Natural killer cell (primary cell): Measurements from ENCODE around the gene RPP25L. TPM values are rescaled to one million over a fixed set of nuclear protein-coding genes. Genes with fewer than 3 reads are reported as not detected.

ENCODE experiments used
- ATAC-seq, 3 donors: fragments of 150-1000 bp in 2 of 3; fragments of 200-7000 bp in 1 of 3; cut with Tn5 transposase; 1 replicate in 1 of 3; 2 replicates in 2 of 3; pipeline ENCODE4 v1.10.0; 2021; ENCODE audit warnings: mild to moderate bottlenecking in 2 of 3, moderate library complexity in 2 of 3
- DNase-seq, 2 donors: peaks; one replicate each; pipeline versions ENCODE4 v3.0.0 to v3.0.0-alpha.2; 2013 to 2021; ENCODE audit warnings: mixed read lengths in 1 of 2
- H3K27ac ChIP-seq: one replicate; pipeline ENCODE4 v1.5.1; 2013; ENCODE audit warnings: mild to moderate bottlenecking, low read length
- H3K27me3 ChIP-seq: one replicate; pipeline ENCODE4 v1.6.1; 2013; ENCODE audit warnings: low read length; ENCODE audit not compliant: control insufficient read depth, insufficient read depth
- H3K36me3 ChIP-seq: one replicate; pipeline ENCODE4 v1.6.1; 2013; ENCODE audit warnings: low read length; ENCODE audit not compliant: control insufficient read depth, insufficient read depth
- H3K4me1 ChIP-seq: one replicate; pipeline ENCODE4 v1.6.1; 2013; ENCODE audit warnings: low read length; ENCODE audit not compliant: control insufficient read depth, insufficient read depth
- H3K4me3 ChIP-seq: one replicate; pipeline ENCODE4 v1.5.1; 2013; ENCODE audit warnings: low read length
- H3K9me3 ChIP-seq: one replicate; pipeline ENCODE4 v1.6.1; 2013; ENCODE audit warnings: low read length; ENCODE audit not compliant: control insufficient read depth, insufficient read depth
- H3K27ac Mint-ChIP-seq, 2 donors: one replicate each; pipeline ENCODE4 v1.8.0; 2022; ENCODE audit warnings: mild to moderate bottlenecking in 2 of 2, mixed read lengths in 2 of 2, moderate library complexity in 1 of 2
- H3K27me3 Mint-ChIP-seq, 2 donors: one replicate each; pipeline ENCODE4 v1.8.0; 2022; ENCODE audit warnings: low read depth in 2 of 2, mixed read lengths in 2 of 2
- H3K36me3 Mint-ChIP-seq: one replicate; pipeline ENCODE4 v1.8.0; 2022; ENCODE audit warnings: mixed read lengths
- H3K4me1 Mint-ChIP-seq, 2 donors: one replicate each; pipeline ENCODE4 v1.8.0; 2022; ENCODE audit warnings: mixed read lengths in 2 of 2
- H3K4me3 Mint-ChIP-seq: one replicate; pipeline ENCODE4 v1.8.0; 2022; ENCODE audit warnings: mild to moderate bottlenecking, moderate library complexity, mixed read lengths
- H3K9me3 Mint-ChIP-seq, 2 donors: one replicate each; pipeline ENCODE4 v1.8.0; 2022; ENCODE audit warnings: mixed read lengths in 2 of 2
- WGBS: methylation state at CpG from one replicate; pipeline ENCODE4 v1.1.7; 2013; ENCODE audit warnings: missing lambda C conversion rate; ENCODE audit not compliant: insufficient coverage; 5-methylcytosine and 5-hydroxymethylcytosine counted together
- intact Hi-C: fragments of 100-400 bp; cut with micrococcal nuclease; formaldehyde crosslinking; loops from one replicate; pipeline ENCODE4 v1.14.2; 2022
- total RNA-seq, 4 donors: library from RNA; stranded (reverse); fragments of 120-200 nt in 1 of 4; gene quantifications; one replicate each; pipeline versions ENCODE4 v1.2.3 to v1.2.4, GENCODE V29; 2013 to 2022
- TF ChIP-seq, protein P1 (sequence below): fragments of 200-600 bp; IDR thresholded peaks from one replicate; pipeline ENCODE4 v1.8.0; 2022; ENCODE audit warnings: antibody characterized with exemption

Gene RPP25L
- total RNA-seq, 3 donors from 2014 or later (not counting 1 experiment from before 2014, with no cell fraction given) = 9.3 to 15.0 (median 9.8) TPM

DNA sequence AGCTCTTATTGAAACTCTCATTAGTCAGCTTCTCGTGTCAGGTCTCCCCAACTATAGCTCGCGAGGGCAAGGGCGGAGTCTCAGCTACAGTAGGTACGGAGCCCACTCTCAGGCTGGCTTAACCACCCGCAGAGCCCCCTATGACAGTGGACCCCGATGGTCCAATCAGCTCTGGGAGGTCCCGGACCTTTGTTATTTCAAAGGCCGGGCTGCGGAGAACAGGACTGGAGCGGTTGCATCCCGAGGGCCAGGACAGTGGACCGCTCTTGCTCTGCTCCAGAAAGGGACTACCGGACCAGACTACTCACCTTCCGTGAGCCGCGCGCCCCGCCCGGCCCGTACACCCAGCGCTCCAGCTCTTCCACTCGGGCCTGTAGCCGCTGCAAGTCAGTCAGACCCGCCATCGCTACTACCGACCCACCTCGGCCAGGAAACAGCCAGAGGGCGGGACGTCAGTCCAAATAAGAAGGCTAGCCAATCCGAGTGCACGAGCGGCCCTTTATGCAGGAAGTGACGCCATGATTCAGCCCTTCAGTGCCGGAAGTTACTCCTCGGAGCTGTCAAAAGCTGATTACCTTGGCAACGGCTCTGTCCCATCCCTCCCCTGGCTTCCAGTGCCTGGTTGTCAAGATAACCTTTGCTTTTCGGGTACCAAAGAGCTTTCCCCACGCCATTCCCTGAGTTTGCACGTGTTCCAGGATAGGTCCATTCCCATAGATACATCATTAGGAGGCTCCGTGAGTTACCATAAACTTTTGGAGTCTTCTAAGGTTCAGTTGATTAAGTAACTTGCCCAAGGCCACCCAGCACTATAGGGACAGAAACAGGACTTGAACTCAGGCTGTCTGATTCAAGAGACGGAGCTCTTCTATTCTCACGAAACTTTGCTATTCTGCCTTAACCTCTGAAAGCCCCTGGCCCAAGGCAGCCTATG, 8.4 kb upstream of the RPP25L start, which contains the start of gene DCTN3:
TSS of gene DCTN3 (minus strand) at position 435 of the 934 bp plus-strand sequence. CDS start at position 404, 31 bp downstream.
- peak within 1 kb of the TSS; percentile 89 to 95 for H3K27ac Mint-ChIP-seq
- TF ChIP-seq, protein P1, sequence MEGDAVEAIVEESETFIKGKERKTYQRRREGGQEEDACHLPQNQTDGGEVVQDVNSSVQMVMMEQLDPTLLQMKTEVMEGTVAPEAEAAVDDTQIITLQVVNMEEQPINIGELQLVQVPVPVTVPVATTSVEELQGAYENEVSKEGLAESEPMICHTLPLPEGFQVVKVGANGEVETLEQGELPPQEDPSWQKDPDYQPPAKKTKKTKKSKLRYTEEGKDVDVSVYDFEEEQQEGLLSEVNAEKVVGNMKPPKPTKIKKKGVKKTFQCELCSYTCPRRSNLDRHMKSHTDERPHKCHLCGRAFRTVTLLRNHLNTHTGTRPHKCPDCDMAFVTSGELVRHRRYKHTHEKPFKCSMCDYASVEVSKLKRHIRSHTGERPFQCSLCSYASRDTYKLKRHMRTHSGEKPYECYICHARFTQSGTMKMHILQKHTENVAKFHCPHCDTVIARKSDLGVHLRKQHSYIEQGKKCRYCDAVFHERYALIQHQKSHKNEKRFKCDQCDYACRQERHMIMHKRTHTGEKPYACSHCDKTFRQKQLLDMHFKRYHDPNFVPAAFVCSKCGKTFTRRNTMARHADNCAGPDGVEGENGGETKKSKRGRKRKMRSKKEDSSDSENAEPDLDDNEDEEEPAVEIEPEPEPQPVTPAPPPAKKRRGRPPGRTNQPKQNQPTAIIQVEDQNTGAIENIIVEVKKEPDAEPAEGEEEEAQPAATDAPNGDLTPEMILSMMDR = no peak
- Histone ChIP-seq H3K4me1 (peaks cover 30% of the 10 kb centered on the region), H3K36me3 (peaks cover 24% of the 10 kb centered on the region), H3K27ac (peak within 1 kb of the TSS; percentile 67), H3K4me3 (peak within 1 kb of the TSS; percentile 68), H3K9me3 (no peaks in the 10 kb centered on the region), H3K27me3 (peaks cover 35% of the 10 kb centered on the region)
- no peaks in the 10 kb centered on the region for H3K9me3 Mint-ChIP-seq
- H3K36me3 Mint-ChIP-seq = peaks cover 7% of the 10 kb centered on the region
- intact Hi-C loops = loop anchor here (1.0 kb wide), 2 partner anchors 8 to 14 kb away; partner anchors contain the start of gene RPP25L
- ATAC-seq = peak; percentile 97 to 98 (median 97)
- H3K4me3 Mint-ChIP-seq = peak within 1 kb of the TSS; percentile 95
- 6% methylated on average over 43 of the region's 43 CpGs for WGBS
- peaks cover 30 to 37% of the 10 kb centered on the region in 2 donors for H3K4me1 Mint-ChIP-seq
- H3K27me3 Mint-ChIP-seq = peaks cover 19 to 26% of the 10 kb centered on the region in 2 donors
- DNase-seq = peak; percentile 85 to 97

DNA sequence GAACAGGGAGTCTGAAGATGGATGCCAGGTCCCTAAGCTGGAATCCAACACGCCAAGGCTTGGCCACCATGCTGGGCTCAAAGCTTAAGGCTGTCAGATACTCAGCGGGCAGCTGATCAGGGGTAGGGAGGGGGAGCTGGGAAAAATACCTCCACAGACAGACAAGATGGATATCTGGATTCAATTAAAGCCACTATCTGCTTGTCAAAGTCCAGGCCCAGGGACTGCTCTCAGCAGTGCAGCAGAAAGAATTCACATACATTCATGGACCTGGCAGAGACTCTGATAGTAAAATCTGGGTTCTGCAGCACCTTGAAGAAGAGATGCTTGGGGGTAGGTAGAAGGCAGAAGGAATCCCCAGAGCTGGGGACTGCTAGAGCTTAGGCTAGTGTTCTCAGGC, 3.2 kb upstream of the RPP25L start:
- ATAC-seq (no peak), DNase-seq (no peak)
- H3K4me1 Mint-ChIP-seq = peaks cover 41 to 47% of the 10 kb centered on the region in 2 donors
- intact Hi-C loops = no loop called here
- H3K27me3 ChIP-seq = no peaks in the 10 kb centered on the region
- TF ChIP-seq, protein P1 = no peak
- no peaks in the 10 kb centered on the region for H3K27me3 Mint-ChIP-seq
- no peak overlapping the region for H3K27ac ChIP-seq
- peaks cover 7% of the 10 kb centered on the region for H3K36me3 Mint-ChIP-seq
- peaks cover 33% of the 10 kb centered on the region for H3K4me1 ChIP-seq
- H3K27ac Mint-ChIP-seq = no peak overlapping the region
- no peak overlapping the region for H3K4me3 ChIP-seq
- peaks cover 31% of the 10 kb centered on the region for H3K36me3 ChIP-seq
- no peaks in the 10 kb centered on the region for H3K9me3 Mint-ChIP-seq
- no peak overlapping the region for H3K4me3 Mint-ChIP-seq
- 100% methylated on average over 2 of the region's 2 CpGs for WGBS
- H3K9me3 ChIP-seq = no peaks in the 10 kb centered on the region

DNA sequence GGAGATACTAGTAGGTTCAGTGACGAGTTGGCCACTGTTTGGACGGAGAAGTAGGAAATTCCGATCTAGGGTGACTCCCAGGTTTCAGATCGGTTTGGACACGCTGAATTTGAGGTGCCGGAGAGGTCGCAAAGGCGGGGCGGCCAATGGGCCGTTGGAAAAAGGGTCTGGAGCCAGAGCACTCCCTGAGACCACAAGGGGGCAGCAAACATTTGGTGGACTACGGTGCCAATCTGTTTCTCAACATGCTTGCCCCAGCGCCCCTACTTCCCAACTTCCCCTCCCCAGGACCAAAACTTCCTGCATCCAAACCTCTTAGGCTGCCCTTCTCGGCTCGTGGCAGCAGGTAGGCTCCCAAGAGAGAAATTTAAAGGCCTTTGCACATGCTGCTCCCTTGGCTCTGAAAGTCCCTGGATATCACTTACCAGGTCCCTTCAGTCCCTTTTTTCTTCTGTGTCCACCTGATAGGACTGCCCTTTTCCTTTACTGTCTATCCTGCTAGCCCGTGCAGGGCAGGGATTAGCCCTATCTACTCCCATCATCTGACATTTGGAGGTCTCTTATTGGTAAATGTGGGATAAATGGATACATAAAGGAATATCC, 992 bp upstream of the RPP25L start:
- peak overlapping the region; percentile 92 to 96 for H3K27ac Mint-ChIP-seq
- H3K36me3 Mint-ChIP-seq = peaks cover 7% of the 10 kb centered on the region
- H3K4me1 ChIP-seq = peaks cover 24% of the 10 kb centered on the region
- H3K36me3 ChIP-seq = peaks cover 24% of the 10 kb centered on the region
- TF ChIP-seq, protein P1 = peak; percentile 80
- H3K4me3 Mint-ChIP-seq = peak overlapping the region; percentile 92
- DNase-seq = peak; percentile 58 to 88
- H3K4me1 Mint-ChIP-seq = peaks cover 29 to 36% of the 10 kb centered on the region in 2 donors
- 2% methylated on average over 14 of the region's 15 CpGs for WGBS
- H3K27me3 Mint-ChIP-seq = no peaks in the 10 kb centered on the region
- peak; percentile 24 to 44 (median 27) for ATAC-seq
- no peaks in the 10 kb centered on the region for H3K9me3 ChIP-seq
- H3K9me3 Mint-ChIP-seq = no peaks in the 10 kb centered on the region
- no peaks in the 10 kb centered on the region for H3K27me3 ChIP-seq
- H3K27ac ChIP-seq = peak overlapping the region; percentile 96
- peak overlapping the region; percentile 72 for H3K4me3 ChIP-seq
- intact Hi-C loops = loop anchor here (1.0 to 5.0 kb wide), 4 partner anchors 7 to 154 kb away; partner anchors contain the start of genes DCTN3, DNAI1, FAM219A and GALT
